ENCODE results near the gene EIF2B5. TPM values are rescaled to one million over a fixed set of nuclear protein-coding genes. Genes with fewer than 3 reads are reported as not detected.
"Not testable (repeated sequence)": the region's sequence is repeated elsewhere in the genome, so short reads cannot be mapped to it uniquely, and the experiment has no call there.

The EIF2B5 gene
- total RNA-seq, 2 experiments from 2014 or later = 52.2 to 61.6 TPM

DNA sequence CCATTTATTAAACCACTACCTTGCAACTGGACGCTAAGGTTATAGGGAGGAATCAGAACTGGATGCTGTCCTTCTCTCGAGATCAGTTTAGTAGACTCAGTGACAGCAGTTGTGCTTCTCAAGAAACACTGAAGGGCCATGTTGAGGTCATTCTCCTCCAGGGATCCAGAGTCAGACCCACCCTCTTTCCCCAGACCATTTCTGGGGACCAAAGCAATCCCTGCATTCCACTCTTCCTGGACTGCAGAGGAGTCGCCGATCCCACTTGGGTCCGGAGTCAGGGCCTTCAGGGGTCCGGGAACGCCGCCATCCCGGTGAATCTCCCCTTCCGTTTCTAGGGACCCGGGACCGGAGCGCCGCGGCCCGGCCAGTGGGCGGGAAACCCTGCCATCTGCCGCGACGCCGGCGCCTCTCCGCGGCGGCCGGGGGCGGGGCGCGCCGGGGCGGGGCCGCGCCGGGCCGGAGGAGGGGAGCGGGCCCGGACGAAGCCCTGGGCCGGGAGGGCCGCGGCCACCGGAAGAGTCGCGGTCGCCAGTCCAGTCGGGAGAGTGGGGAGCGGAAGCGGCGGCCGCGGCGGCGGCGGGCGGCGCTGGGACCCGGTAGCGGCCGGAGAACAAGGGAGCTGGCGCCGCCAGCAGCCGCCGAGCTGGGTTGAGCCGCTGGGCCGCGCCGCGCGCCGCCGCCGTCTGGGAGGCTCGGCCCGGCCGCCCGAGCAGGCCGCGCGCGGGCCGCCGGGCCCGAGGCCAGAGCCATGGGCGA, 19.9 kb downstream of the EIF2B5 start, which contains the start of gene DVL3:
Gene DVL3, plus strand, starts transcription at position 493 of the 759 bp plus-strand sequence. Its CDS starts 259 bp downstream, at position 752.
- peak; percentile 55 for DNase-seq
- H3K36me3 Mint-ChIP-seq = peaks cover 2% of the 10 kb centered on the region
- no peaks in the 10 kb centered on the region for H3K27me3 Mint-ChIP-seq
- no peaks in the 10 kb centered on the region for H3K9me3 Mint-ChIP-seq (ENCODE audit: low read depth)
- H3K4me3 Mint-ChIP-seq = peak within 1 kb of the TSS; percentile 92
- CTCF ChIA-PET = interaction anchor here (0.6 to 2.1 kb wide), 8 partner anchors 9 to 558 kb away, joined by 3 to 9 read pairs (median 4); partner anchors contain the start of genes AP2M1, EEF1AKMT4 and EIF2B5
- H3K27ac Mint-ChIP-seq = peak within 1 kb of the TSS; percentile 74
- peaks cover 28% of the 10 kb centered on the region for H3K4me1 Mint-ChIP-seq
- ATAC-seq = peak; percentile 82

GRCh38 chr3:184155644-184156521, 20.7 kb downstream of the EIF2B5 start:
- H3K27ac Mint-ChIP-seq = peak overlapping the region; percentile 74
- H3K27me3 Mint-ChIP-seq = no peaks in the 10 kb centered on the region
- H3K4me1 Mint-ChIP-seq = peaks cover 33% of the 10 kb centered on the region
- H3K4me3 Mint-ChIP-seq = peak overlapping the region; percentile 92
- no peaks in the 10 kb centered on the region for H3K9me3 Mint-ChIP-seq (ENCODE audit: low read depth)
- H3K36me3 Mint-ChIP-seq = peaks cover 2% of the 10 kb centered on the region
- DNase-seq = peak; percentile 66
- CTCF ChIA-PET = interaction anchor here (0.6 to 2.1 kb wide), 8 partner anchors 8 to 557 kb away, joined by 3 to 9 read pairs (median 4); partner anchors contain the start of genes AP2M1, EEF1AKMT4 and EIF2B5
- peak; percentile 57 for ATAC-seq

GRCh38 chr3:184156522-184156955, 21.4 kb downstream of the EIF2B5 start:
- CTCF ChIA-PET = interaction anchor here (1.5 to 2.1 kb wide), 4 partner anchors 10 to 93 kb away, joined by 3 to 7 read pairs (median 6); partner anchors contain the start of genes AP2M1 and EEF1AKMT4
- H3K27me3 Mint-ChIP-seq = no peaks in the 10 kb centered on the region
- ATAC-seq = no peak
- peaks cover 2% of the 10 kb centered on the region for H3K36me3 Mint-ChIP-seq
- no peaks in the 10 kb centered on the region for H3K9me3 Mint-ChIP-seq (ENCODE audit: low read depth)
- H3K4me3 Mint-ChIP-seq = peak overlapping the region; percentile 92
- H3K27ac Mint-ChIP-seq = peak overlapping the region; percentile 74
- no peak for DNase-seq
- peaks cover 33% of the 10 kb centered on the region for H3K4me1 Mint-ChIP-seq

GRCh38 chr3:184157206-184157605, 22.0 kb downstream of the EIF2B5 start:
- H3K4me3 Mint-ChIP-seq = peak overlapping the region; percentile 92
- DNase-seq = no peak
- peaks cover 2% of the 10 kb centered on the region for H3K36me3 Mint-ChIP-seq
- CTCF ChIA-PET = interaction anchor here (2.1 kb wide), 1 partner anchor 11 kb away, joined by 5 read pairs; no protein-coding TSS in a partner anchor
- no peak for ATAC-seq
- H3K27me3 Mint-ChIP-seq = no peaks in the 10 kb centered on the region
- no peaks in the 10 kb centered on the region for H3K9me3 Mint-ChIP-seq (ENCODE audit: low read depth)
- H3K4me1 Mint-ChIP-seq = peaks cover 33% of the 10 kb centered on the region
- H3K27ac Mint-ChIP-seq = no peak overlapping the region

- CTCF ChIA-PET = interaction anchor here (0.7 kb wide), 1 partner anchor 16 kb away, joined by 5 read pairs; no protein-coding TSS in a partner anchor
- no peaks in the 10 kb centered on the region for H3K27me3 Mint-ChIP-seq
- peaks cover 2% of the 10 kb centered on the region for H3K36me3 Mint-ChIP-seq
- ATAC-seq = no peak
- peaks cover 27% of the 10 kb centered on the region for H3K4me1 Mint-ChIP-seq
- no peak overlapping the region for H3K27ac Mint-ChIP-seq
- H3K9me3 Mint-ChIP-seq (ENCODE audit: low read depth) = no peaks in the 10 kb centered on the region
- no peak overlapping the region for H3K4me3 Mint-ChIP-seq
- no peak for DNase-seq
Observed at GRCh38 chr3:184158404-184158803, 23.2 kb downstream of the EIF2B5 start.

GRCh38 chr3:184160456-184160855, 25.3 kb downstream of the EIF2B5 start:
- CTCF ChIA-PET = interaction anchor here (1.1 to 1.8 kb wide), 2 partner anchors 25 to 129 kb away, joined by 4 to 7 read pairs; partner anchors contain the start of gene EIF2B5
- DNase-seq (no peak), ATAC-seq (no peak)
- Mint-ChIP-seq H3K27me3 (no peaks in the 10 kb centered on the region), H3K4me1 (peaks cover 28% of the 10 kb centered on the region), H3K36me3 (peaks cover 4% of the 10 kb centered on the region), H3K9me3 (ENCODE audit: low read depth) (no peaks in the 10 kb centered on the region), H3K27ac (no peak overlapping the region), H3K4me3 (no peak overlapping the region)

DNA sequence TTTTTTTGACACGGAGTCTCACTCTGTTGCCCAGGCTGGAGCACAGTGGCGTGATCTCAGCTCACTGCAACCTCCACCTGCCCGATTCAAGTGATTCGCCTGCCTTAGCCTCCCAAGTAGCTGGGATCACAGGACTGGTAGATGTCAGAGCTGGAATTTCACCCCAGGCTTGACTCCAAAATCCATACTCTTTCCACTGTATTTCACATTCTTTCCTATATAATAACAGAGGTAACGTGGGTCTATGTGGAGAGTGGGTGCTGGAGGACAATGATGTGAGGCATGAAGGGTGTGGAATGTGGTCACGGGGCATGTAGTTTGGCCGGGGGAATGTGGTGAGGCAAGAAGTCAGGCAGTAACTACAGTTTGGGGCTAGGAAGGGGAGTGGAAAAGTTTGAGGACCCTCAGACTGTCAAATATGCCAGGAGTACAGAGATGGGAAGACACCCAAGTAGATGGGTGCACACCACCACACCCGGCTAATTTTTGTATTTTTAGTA, 27.5 kb downstream of the EIF2B5 start:
- ATAC-seq; H3K9me3 Mint-ChIP-seq (ENCODE audit: low read depth); DNase-seq; CTCF ChIA-PET; H3K36me3 Mint-ChIP-seq; H3K4me3 Mint-ChIP-seq; H3K27me3 Mint-ChIP-seq; H3K27ac Mint-ChIP-seq: not testable (repeated sequence)
- peaks cover 17% of the 10 kb centered on the region for H3K4me1 Mint-ChIP-seq

DNA sequence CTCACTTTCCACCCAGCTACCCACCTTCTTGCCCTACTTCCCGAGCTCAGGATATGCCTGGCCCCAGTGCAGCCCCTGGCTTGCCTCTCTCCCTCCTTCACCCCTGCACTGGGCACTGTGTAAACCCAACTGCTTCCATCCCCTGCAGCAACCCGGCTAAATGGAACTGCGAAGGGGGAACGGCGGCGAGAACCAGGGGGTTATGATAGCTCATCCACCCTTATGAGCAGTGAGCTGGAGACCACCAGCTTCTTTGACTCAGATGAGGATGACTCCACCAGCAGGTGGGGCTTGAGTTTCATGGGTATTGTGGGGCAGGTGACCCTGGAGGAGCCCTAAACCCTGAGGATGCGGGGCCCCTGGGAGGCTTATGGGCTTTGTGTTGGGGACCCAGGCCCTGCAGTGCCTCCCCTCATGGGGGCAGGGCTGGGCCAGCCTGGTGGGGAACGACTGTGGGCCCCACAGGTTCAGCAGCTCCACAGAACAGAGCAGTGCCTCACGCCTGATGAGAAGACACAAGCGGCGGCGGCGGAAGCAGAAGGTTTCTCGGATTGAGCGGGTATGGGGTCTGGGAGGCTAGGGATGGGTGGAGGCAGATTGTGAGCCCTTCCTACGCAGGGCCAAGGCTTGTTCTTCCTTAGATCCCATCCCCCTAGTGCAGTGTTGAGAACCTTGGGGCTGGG, 29.6 kb downstream of the EIF2B5 start:
- peaks cover 10% of the 10 kb centered on the region for H3K4me1 Mint-ChIP-seq
- no peak overlapping the region for H3K4me3 Mint-ChIP-seq
- no peaks in the 10 kb centered on the region for H3K9me3 Mint-ChIP-seq (ENCODE audit: low read depth)
- no peaks in the 10 kb centered on the region for H3K27me3 Mint-ChIP-seq
- peaks cover 5% of the 10 kb centered on the region for H3K36me3 Mint-ChIP-seq
- H3K27ac Mint-ChIP-seq = no peak overlapping the region
- no peak for ATAC-seq
- CTCF ChIA-PET = no interaction called here
- DNase-seq = no peak

DNA sequence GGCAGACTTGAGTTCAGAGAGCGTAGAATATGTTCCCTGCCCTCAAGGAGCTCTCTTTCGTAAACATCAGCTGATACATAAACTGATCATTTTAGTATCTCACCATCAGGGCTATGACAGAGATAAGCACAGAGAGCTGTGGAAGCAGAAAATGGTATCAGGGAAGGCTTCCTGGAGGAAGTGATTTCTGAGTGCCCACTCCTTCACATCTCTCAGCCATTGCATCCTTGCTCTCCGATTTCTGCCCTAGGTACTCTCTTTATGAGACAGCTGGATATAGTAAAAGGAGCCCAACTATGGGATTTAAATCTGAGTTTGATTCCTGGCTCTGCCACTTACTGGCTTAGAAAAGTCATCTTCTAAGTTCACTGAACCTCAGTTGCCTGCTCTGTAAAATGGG, 30.4 kb downstream of the EIF2B5 start:
- DNase-seq (no peak), ATAC-seq (no peak)
- H3K4me1 Mint-ChIP-seq = peaks cover 5% of the 10 kb centered on the region
- CTCF ChIA-PET = no interaction called here
- H3K36me3 Mint-ChIP-seq = peaks cover 5% of the 10 kb centered on the region
- H3K27ac Mint-ChIP-seq = no peak overlapping the region
- H3K27me3 Mint-ChIP-seq = no peaks in the 10 kb centered on the region
- no peak overlapping the region for H3K4me3 Mint-ChIP-seq
- H3K9me3 Mint-ChIP-seq (ENCODE audit: low read depth) = no peaks in the 10 kb centered on the region

DNA sequence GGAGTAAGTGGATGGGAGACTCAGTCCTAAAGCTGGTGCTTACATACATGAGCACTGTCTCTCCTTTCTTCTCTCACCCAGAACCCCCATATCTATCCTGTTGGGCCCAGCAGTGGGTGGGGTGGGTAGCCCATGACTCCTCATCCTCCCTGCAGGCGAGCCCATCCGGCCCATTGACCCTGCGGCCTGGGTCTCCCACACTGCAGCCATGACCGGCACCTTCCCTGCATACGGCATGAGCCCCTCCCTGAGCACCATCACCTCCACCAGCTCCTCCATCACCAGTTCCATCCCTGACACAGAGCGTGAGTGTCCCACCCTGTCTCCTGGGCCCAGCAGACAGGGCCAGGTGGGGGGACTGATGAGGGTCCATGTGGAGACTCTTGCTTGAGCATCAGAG, 31.5 kb downstream of the EIF2B5 start:
- Mint-ChIP-seq H3K27me3 (no peaks in the 10 kb centered on the region), H3K4me3 (no peak overlapping the region)

DNA sequence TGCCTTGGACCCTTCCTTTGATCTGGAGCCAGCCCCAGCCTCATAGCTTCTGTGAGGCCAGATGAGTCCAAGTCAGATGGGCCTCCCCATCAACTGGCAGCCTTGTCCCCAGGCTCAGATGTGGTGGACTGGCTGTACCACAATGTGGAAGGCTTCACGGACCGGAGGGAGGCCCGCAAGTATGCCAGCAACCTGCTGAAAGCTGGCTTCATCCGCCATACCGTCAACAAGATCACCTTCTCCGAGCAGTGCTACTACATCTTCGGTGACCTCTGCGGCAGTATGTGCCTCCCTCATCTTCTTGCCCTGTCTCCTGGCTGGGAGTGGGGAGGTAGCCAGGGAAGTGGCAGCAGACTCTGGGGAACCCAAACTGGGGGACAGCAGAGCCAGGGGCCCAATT, 32.6 kb downstream of the EIF2B5 start:
- Mint-ChIP-seq H3K27me3 (no peaks in the 10 kb centered on the region), H3K36me3 (peaks cover 6% of the 10 kb centered on the region), H3K4me3 (no peak overlapping the region), H3K9me3 (ENCODE audit: low read depth) (no peaks in the 10 kb centered on the region), H3K27ac (no peak overlapping the region), H3K4me1 (peaks cover 4% of the 10 kb centered on the region)
- CTCF ChIA-PET = interaction anchor here (1.4 kb wide), 1 partner anchor 145 kb away, joined by 3 read pairs; no protein-coding TSS in a partner anchor
- ATAC-seq = no peak
- DNase-seq = no peak

More for the DNA sequence above, 31.5 kb downstream of the EIF2B5 start:
- DNase-seq (no peak), ATAC-seq (no peak)
- H3K4me1 Mint-ChIP-seq = peaks cover 4% of the 10 kb centered on the region
- H3K36me3 Mint-ChIP-seq = peaks cover 5% of the 10 kb centered on the region
- H3K9me3 Mint-ChIP-seq (ENCODE audit: low read depth) = no peaks in the 10 kb centered on the region
- no peak overlapping the region for H3K27ac Mint-ChIP-seq
- CTCF ChIA-PET = no interaction called here

DNA sequence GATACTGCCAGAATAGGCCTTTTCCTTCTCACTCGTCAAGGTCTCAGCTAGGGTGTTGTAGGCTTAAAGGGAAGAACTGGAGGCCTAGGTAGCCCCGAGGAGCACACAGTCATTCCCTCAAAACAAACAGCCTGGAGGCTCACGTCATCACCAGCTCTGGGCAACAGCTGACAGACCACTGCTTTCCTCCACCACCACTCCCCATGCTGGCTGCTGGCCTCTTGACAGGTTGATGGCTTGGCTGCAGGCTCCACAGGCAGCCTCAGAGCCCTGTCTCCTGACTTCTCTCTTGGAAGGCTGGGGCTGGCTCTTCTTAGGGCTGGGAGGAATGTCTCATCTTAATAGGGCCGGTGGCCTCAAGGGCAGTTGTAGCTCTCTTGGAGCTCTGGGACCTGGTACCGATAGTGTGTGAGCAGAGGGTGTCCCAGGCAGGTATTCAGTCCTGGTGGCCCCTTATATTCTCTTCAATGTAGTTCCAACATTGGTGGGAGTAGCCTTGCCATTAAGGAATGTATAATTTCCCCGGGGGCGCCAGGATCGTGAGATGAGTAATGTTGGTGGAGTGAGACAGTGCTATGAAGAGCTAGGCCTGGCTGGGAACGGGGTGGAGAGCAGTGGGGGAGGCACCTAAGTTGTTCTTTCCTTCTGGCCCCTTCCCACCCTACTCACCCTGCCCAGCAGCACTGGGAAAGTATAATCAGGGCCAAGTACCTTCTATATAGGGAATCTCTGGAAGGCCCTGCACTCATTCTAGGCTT, 33.4 kb downstream of the EIF2B5 start:
- Mint-ChIP-seq H3K27me3 (no peaks in the 10 kb centered on the region), H3K27ac (no peak overlapping the region), H3K9me3 (ENCODE audit: low read depth) (no peaks in the 10 kb centered on the region), H3K4me3 (no peak overlapping the region), H3K4me1 (peaks cover 4% of the 10 kb centered on the region), H3K36me3 (peaks cover 6% of the 10 kb centered on the region)
- ATAC-seq = no peak
- CTCF ChIA-PET = interaction anchor here (1.0 to 1.4 kb wide), 2 partner anchors 22 to 146 kb away, joined by 3 read pairs; no protein-coding TSS in a partner anchor
- DNase-seq = no peak
